ENCODE results near the gene ING3.
"Not testable (repeated sequence)": the region's sequence is repeated elsewhere in the genome, so short reads cannot be mapped to it uniquely, and the experiment has no call there.

Gene ING3

DNA sequence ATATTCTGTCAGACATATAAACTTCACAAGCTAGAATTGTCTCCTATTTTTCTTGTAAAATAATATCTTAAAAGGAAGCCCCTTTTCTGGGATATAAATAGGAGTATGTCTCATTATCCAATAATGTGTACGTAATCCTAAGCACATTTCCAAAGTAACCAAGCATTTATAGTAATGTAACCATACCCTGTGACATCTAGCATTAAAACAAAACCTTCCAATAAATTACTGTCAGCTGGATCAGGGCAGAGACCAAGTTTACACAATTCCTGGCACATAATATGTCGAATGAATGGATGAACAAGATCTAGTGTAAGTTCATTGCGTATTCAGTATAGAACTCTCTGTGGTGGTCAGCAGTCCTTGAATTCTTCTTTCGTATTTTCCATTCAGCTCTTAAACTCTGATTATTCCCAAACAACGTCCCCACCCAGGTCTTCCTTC is 52.2 kb downstream of the ING3 start:
- no peak for DNase-seq (ENCODE audit: low spot score)

DNA sequence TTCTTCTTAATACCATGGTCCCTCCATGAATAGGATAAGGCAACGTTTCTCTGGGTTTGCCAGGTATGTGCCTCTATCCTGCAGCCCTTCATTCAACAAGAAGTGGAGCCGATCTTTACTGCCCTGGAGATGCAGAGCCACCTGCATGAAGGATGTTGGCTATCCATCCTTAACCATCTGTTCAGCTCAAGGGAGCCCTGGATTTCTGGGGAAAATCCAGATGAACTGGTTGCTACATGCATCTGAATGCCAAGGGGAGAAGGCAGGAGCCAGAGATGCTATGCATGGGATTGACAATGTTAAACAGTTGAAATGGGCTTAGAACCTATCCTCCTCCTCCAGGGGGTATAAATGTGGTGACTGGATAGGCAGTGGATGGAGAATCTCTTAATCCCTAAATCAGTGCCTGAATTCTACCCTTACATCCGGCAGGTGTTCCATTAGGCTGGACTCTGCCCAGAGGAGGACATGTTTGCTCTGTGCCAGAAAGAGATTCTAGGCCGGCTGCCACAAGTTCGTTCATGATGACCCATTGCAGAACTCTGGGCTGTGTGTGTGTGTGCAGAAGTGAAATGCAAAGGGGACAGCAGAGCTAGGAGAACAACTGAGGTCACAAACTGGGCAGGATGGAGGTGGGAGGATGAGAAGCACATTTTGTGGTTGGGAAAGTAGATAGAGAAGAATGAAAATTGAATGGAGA is 53.6 kb downstream of the ING3 start:
- DNase-seq (ENCODE audit: low spot score), result no peak

DNA sequence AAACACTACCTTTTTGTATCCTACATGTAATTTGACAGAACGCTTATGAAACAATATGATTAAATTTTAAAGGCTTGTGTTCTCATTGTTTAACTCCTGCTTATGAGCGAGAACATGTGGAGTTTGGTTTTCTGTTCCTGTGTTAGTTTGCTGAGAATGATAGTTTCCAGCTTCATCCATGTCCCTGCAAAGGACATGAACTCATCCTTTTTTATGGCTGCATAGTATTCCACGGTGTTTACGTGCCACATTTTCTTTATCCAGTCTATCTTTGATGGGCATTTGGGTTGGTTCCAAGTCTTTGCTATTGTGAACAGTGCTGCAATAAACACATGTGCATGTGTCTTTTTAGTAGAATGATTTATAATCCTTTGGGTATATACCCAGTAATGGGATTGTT is 54.5 kb downstream of the ING3 start:
- DNase-seq (ENCODE audit: low spot score), result not testable (repeated sequence)

DNA sequence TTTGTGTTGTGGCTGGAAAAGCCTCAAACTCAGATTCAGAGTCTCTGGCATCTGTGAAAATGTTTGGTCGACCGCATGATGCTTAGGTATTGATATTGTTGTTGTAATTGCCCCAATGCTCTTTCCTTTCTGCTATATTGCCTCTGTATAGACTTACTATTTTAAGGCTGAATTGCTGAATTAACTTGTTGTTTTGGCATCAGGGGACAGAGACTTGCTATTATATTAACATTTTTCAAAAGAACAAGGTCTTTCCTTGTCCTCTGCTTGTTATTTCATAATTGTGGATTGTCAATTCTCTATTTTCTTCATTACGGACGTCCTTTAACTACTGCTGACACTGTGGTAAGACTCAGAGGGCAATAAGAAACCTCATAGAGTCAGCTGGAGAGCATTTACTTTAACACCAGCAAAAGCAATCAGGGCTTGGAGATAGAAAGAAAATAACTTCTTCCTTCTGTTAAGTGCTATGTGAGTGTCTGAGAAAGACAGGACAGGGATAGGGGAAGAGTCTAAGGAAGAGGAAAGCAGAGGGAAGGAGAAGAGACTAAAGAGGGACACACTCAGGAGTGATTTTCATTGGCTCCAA is 55.5 kb downstream of the ING3 start:
- DNase-seq (ENCODE audit: low spot score), result no peak

DNA sequence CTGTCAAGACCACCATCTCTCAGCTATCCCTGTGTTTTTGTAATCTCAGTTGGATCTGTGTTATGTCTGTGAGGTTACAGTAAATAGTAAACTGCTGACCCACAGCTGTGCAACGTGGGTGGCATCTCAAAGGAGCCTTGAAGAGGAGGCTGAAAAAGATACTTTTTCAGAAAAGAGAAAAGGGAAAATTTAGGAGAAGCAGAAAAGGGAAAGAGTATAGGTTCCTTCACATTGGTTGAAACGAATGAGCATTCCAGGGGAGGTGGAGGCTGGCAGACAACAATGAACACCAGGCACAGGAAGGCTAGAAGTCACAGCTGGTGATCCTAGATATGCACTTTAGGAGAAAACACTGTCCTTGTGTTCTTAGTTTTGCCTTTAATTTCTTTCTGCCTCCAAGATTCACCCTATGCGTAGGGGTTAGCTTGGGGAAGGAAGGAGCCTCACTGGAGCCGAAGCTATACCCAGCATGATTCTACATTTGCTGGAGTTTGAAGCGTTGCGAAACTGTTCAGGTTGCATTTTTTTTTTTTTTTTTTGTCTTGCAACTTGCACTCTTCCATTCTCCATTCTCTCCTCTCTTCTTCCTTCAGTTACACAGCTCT is 56.2 kb downstream of the ING3 start:
- no peak for DNase-seq (ENCODE audit: low spot score)

DNA sequence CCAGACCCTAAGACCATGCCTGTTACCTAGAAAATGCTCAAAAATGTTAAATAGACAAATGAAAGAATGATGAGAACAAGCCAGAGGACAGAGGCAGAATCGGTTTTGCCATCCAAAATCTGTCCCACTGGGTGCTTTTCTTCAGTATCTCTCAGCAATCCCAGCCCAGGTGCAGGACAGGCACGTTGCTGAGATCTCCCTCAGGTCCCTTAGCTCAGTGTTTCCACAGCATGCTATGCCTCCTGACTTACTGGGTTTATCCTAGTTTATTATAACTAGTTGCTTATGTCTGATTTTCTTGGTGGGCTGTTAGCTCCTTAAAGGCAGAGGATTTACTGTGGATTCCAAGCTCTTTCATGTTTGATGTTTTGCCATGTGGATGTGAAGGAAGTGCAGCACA is 58.2 kb downstream of the ING3 start:
- DNase-seq (ENCODE audit: low spot score), result no peak

DNA sequence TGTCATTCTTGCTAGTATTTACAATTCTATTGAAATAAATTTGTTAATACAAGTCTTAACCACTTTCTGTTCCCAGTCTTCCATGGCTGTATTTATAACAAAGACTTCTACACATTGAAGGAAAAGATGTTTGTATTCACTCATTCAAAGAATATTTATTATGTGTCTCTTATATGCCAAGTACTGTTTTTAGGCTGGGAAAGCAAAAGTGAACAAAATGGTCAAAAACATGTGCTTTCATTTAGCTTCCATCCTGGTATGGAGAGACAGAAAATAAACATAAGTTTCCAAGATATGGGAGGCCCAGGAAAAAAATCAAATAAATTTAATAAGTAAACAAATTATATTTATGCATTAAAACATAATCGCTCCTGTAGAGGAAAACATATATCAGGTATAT is 60.8 kb downstream of the ING3 start:
- no peak for DNase-seq (ENCODE audit: low spot score)

DNA sequence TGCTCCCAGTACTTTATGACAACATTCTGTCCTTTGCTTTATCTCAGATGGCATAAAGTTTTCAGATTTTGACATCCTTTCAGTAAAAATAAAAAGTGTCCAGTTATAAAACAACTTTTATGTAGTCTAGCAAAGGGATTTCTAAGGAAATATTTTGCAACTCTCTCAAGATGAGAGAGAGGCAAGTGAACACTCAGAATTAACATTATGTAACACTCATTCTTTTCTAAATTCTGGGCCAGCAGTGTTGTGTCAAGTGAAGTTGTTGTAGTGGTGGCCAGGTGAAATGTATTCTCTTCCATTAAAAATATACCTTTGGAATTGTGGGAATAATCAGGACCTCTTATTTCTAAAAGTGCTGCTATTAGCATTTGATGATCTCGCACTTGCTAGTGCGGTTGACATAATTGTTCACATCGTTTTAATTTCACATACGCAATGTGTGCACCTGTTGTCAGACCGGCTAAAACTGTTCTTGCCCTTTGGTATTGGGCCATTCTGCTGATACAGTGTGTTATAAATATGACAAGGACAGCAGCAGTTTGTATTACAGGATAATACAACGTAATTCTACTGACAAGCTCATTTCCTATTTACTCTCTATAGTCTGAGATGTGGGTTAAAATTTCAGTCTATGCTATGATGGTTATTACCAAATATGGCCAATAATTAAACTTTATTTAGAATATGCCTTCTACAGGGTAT is 61.7 kb downstream of the ING3 start:
- no peak for DNase-seq (ENCODE audit: low spot score)

DNA sequence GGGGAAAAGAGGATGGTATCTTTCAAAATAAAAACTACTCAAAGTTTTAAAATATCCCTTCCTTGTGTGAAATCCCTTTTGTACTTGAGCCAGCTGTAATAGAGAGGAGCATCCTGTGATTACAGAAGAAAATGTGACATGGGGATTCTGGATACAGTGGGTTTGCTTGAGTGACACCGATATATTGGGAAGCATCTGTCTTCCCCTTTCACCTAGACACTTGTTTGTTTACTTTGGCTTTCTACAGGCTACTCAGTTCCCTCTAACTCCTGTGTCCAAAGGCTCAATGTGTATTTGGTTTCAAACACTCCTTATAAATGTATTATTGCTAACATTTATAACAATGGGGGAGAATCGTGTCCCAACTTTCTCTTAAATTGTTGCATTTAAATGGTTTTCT is 62.3 kb downstream of the ING3 start:
- DNase-seq (ENCODE audit: low spot score), result no peak

DNA sequence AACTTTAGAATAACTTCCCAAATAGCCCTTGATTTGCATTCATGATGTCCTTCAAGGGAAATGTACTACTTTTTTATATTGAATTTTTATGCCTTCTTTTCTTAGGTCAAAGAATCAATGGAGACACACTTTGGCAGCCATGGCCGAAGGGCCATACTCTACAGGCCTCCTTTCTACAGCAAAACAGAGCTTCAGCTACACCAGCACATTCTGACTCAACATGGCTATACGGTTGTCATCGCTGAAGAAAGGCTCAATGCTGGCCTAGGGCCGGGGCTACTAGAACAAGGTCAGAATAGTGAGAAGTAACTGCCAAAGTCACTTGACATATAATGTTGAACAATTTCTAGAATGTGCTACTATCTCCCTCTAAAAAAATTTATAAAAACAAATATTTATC is 65.0 kb downstream of the ING3 start:
- DNase-seq (ENCODE audit: low spot score), result no peak

DNA sequence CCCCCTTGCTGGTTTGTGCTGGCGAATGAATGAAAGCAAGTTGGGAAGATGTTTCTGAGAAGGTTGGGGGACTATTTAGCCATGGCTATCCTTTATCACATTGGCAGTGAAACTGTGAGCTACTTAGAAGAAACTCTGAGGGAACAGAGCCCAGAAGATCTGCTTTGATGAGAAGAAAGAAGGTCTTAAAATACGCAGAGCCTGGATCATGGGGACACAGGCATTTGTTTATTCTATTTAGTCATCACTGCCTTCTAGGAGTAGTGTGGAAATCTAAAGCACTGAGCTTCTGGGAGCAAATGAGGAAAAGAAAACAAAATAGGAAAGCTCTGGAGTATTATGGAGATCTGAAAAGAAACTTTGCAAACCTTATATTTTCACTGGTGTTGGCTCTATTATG is 66.4 kb downstream of the ING3 start:
- no peak for DNase-seq (ENCODE audit: low spot score)

DNA sequence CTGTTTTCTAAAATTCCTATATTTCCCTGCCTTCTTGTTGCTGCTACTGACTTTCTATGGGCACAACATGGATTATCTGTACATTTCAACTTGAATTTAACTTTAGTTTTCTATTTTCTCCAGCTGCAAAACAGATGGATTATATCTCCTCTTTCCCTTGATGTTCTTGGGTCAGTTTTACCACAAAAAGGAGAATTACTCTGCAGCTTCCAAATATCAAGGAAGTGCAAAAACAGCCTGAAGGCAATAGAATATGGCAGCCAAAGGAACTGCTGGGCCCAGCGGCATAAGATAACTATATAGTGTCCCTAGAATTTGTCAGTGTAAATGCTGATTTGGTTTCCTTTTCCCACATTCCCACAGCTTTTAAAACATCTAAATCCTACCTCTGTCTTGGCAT is 67.0 kb downstream of the ING3 start:
- DNase-seq (ENCODE audit: low spot score), result no peak

DNA sequence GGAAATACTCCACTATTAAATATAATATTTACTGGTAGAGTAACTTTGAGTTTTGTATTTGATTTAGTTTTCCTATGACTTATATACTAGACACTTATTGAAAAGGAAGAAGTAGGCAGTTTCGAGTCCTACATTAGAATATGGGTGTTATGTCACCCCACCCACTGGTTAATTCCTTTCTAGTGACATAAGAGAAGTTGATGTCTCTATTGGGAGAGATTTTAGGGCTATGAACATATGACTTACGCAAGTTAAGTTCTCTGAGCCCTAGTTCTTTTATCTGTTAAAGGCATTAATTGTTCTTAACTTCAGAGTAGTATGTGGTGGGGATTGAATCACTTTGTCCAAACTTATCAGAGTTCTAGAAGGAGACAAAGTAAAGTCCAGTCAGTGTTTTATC is 68.4 kb downstream of the ING3 start:
- no peak for DNase-seq (ENCODE audit: low spot score)

DNA sequence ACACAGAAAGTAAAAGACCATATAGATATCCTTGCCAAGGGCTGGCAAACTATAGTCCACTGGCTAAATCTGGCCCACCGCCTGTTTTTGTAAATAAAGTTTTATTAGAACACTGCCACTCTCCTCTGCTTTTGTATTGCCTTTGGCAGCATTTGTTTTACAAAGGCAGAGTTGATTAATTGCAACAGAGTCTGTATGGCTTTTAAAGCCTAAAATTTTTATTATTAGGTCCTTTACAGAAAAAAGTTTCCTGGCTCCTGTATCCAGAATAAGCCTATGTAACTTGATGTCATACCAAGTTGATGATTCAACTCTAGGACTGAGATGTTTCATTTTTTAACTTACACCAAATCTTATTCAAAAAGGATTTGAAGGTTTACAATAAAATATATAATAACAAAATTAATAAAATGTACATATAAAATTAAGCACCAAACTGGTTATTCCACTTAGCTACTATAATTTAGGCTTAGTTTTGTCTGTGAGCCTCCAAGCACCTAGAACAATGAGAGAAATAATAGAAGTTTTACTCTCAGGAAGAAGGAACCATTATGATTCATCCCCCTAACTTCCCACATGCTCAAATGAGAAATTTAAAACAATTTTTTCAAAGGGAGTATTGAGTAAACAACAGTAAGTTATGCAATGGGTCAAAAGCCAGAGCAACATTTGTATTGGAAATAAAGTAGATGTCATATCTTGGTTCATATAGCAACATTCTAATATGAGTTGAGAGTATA is 69.8 kb downstream of the ING3 start:
- no peak for DNase-seq (ENCODE audit: low spot score)

DNA sequence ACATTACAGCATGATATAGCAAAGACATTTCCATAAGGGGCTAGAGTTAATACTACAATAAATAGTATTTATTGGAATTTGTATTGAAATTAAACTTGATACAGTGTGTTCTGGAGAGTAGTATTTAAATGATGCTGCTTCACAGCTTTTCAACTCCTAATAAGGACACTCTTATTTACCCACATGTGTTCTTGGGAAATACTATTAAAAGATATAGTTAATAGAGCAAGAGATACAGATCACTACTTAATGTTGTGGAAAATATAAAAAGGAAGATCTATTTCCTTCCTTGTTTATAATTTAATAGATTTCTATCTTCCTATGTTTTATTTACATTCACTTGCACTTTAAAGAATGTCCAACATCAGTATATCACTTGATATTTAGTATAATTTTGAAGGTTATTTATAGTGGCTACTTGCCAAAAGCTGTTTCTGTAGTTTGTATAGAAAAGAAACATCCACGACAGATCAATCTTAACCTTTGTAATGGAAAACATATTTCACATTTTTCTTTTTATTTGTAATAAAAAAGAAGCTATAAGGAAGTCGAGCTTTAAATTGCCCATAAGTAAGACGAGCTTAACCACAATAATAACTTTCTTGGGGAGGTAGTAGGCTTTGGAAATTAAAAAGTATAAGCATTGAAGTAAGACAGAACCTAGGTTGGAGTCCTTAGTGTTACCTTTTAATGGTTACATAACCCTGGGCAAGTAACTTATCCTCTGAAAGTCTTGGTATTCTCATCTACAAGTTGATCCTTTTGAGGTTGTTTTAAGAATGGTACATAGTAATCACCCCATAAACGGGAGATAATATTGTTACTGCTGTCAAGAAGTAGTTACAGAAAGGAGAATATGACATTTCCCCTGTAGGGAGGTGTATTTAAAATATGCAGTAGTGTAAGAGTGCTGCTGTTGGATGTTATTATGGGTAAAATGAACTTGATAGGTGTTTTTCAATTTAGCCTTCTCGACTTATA is 70.7 kb downstream of the ING3 start:
- no peak for DNase-seq (ENCODE audit: low spot score)

DNA sequence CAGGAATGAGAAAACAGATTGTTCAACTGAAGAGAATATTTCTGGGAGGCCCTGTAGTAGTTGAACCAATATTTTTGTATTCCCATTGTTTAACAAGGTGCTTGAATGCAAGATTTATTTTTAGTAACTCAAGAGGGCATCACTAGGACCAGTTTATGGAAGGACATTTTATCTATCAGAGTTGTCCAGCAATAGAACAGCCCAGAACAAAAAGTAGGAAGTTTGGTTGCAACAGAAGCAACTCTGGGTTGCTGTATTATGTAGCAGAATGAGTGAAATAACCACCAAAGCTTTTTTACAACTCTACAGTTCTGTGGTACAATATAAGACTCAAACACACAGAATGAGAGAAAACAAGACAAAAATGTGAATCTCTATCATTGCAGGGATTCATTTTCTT is 72.6 kb downstream of the ING3 start:
- no peak for DNase-seq (ENCODE audit: low spot score)

DNA sequence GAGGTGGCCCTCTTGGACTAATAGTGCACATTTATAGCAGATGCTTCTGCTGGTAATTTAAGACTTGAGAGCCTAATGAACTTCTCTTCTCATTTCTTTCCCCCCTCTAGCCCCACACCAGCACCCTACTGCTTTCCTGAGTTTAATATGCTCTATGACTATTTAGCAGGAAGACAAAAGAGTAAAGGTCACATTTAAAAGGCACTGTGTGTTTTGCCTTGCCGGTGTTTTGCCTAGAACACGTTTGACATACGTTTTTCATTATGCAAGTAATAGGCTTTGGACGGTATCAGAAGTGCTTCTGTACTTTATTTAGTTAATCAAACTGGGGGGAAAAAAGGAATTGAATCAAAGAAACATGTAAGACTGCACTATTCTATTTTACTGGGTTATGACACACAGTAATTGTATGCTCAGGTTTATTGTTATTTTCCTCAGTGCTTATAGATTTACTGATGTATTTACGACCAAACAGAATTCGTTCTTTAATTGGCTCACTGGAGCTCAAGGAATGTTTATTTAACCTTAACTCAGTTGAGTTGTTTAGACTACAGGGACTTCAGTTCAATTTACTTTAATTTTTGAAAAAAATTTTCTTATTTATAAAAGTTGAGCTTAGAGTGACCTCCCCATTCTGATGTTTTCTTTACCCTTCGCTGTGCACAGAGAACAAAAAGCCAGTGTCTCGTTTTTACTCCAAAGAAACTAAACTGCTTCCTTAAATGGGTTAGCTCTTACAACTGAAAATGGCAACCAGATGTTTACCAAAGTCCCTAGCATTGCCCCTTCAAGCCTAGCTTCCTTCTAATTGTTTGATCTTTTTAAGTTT is 73.3 kb downstream of the ING3 start:
- DNase-seq (ENCODE audit: low spot score), result no peak

DNA sequence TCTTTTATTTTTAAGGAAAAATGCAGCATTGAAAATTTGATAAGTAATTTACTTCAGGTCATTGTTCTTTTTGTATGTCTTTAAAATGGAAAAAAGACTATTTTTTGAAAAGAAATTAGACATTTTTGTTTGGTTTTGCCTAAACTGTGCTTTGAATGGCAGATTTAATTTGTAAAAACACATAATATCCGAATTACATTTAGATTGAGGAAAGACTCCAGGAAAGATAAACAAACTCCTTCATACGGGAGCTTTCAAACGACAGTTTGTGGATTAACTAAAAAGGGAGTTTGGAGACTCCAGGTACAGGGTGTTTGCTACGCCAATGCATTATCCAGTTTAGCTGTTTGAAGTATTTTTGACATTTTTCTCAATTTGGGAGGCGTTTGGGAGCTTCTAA is 74.0 kb downstream of the ING3 start:
- DNase-seq (ENCODE audit: low spot score), result no peak

DNA sequence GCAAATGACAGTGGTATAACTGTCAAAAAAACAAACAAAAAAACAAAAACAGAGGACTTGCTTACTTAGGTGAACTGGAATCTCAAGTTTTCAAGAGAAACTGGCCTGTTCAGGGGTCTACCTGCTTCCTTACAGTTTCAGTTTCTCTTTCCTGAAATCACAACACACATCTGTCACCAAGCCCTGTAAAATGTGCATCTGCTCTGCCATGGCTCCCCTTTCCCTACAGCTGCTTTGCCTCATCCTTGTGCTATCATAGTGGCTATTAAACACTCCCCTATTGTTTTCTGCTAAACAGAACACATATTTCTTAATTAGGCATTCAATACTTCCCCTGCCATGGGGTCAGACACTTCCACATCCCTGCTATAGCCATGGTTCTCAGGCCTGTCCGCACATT is 75.6 kb downstream of the ING3 start:
- DNase-seq (ENCODE audit: low spot score), result no peak

DNA sequence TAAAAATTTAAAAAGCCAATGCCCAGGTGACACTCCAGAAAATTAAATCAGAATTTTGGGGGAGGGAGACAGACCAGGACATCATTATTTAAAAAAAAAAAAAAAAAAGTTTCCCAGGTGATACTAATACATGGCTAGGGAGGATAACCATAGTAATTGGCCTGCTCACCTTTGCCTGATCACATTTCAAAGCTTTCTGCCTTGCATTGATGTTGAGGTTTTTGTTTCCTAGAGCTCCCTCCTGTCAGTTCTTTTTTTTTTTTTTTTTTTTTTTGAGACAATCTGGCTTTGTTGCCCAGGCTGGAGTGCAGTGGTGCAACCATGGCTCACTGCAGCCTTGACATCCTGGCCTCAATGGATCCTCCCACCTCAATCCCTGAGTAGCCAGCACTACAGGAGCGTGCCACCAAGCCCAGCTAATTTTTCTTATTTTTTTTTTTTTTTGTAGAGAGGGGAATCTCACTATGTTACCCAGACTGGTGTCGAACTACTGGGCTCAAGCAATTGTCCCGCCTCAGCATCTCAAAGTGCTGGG is 76.1 kb downstream of the ING3 start:
- no peak for DNase-seq (ENCODE audit: low spot score)
